ENCODE data around the gene TMEM178B. TPM values are rescaled to one million over a fixed set of nuclear protein-coding genes. Genes with fewer than 3 reads are reported as not detected.
A peak's percentile ranks its signal among the peaks of the same experiment; 100 is the strongest.

TMEM178B gene
- total RNA-seq, 2 experiments from 2014 or later, result 0.18 to 1.9 TPM

DNA sequence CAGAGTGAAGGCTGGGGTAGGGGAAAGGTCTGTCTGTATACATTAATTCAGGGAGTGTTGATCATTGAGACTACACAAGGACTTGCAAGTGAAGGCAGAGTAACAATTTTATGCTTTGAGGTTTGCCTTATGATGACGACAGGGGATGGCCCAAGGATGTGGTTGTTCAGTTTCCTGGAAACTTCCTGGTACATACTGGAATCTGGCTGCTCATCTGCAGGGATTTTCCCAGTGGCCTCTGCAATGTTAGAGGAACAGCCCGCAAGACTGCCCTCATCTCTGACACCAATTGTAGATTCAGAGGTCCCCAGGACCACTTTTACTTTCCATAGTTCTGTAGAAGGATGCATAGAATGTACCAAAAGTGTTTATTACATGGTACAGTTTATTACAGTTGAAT lies 189.6 kb downstream of the TMEM178B start:
- peaks cover 7% of the 10 kb centered on the region for H3K27me3 Mint-ChIP-seq
- peak; percentile 52 for DNase-seq
- H3K4me3 Mint-ChIP-seq, result no peak overlapping the region
- no peaks in the 10 kb centered on the region for H3K36me3 Mint-ChIP-seq
- peaks cover 17% of the 10 kb centered on the region for H3K4me1 Mint-ChIP-seq
- H3K9me3 Mint-ChIP-seq (ENCODE audit: low read depth), result peaks cover 4% of the 10 kb centered on the region
- CTCF ChIA-PET, result no interaction called here
- ATAC-seq, result no peak
- no peak overlapping the region for H3K27ac Mint-ChIP-seq

DNA sequence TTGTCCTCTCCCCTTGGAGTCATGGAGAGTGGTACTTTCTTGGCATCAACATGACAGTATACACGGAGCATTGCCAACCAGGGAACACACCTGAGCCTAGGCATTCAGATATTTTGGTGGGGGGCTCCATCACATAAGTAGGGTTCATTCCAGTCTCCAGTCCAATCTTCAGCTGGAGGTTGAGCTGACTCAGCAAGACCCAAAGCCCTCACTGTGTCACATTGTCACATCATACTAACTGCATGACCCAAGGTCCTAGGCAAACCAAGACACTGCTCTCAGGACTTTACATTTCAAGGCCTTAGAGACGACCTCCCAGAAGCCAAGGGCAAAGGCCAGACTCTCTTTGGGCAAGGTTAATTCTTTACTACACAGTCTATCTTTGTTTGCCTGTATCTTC lies 190.1 kb downstream of the TMEM178B start:
- no peak for ATAC-seq
- no peaks in the 10 kb centered on the region for H3K36me3 Mint-ChIP-seq
- CTCF ChIA-PET, result no interaction called here
- no peak overlapping the region for H3K27ac Mint-ChIP-seq
- peaks cover 7% of the 10 kb centered on the region for H3K27me3 Mint-ChIP-seq
- H3K4me3 Mint-ChIP-seq, result no peak overlapping the region
- DNase-seq, result peak; percentile 38
- peaks cover under 1% of the 10 kb centered on the region for H3K9me3 Mint-ChIP-seq (ENCODE audit: low read depth)
- H3K4me1 Mint-ChIP-seq, result peaks cover 17% of the 10 kb centered on the region

- H3K4me1 Mint-ChIP-seq, result peaks cover 17% of the 10 kb centered on the region
- DNase-seq, result no peak
- no peaks in the 10 kb centered on the region for H3K9me3 Mint-ChIP-seq (ENCODE audit: low read depth)
- peaks cover 7% of the 10 kb centered on the region for H3K27me3 Mint-ChIP-seq
- no peak overlapping the region for H3K4me3 Mint-ChIP-seq
- no peaks in the 10 kb centered on the region for H3K36me3 Mint-ChIP-seq
- H3K27ac Mint-ChIP-seq, result no peak overlapping the region
- CTCF ChIA-PET, result no interaction called here
- no peak for ATAC-seq
Observed at GRCh38 chr7:141264511-141264910, 190.6 kb downstream of the TMEM178B start.

DNA sequence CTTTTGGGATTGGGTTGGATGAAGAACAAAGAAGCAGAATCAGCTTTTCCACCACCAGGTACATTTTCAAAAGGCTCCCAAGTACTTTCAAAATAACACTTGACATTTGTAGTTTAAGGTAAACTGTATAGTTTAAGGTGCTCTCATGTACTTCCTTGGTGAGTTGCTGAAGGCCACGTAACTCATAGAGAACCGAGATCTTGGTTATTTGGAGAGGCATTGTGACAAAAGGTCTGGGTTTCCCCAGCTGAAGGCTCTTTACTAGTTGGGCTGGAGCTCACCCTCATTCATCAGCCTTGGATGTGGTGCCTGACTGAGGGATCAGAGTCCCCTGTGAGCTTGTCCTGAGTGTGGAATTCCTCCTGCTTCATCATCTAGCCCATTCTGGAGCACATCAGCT lies 191.8 kb downstream of the TMEM178B start:
- no peak overlapping the region for H3K27ac Mint-ChIP-seq
- ATAC-seq (no peak), DNase-seq (peak; percentile 31)
- no peaks in the 10 kb centered on the region for H3K9me3 Mint-ChIP-seq (ENCODE audit: low read depth)
- H3K4me1 Mint-ChIP-seq, result peaks cover 17% of the 10 kb centered on the region
- no peak overlapping the region for H3K4me3 Mint-ChIP-seq
- H3K36me3 Mint-ChIP-seq, result no peaks in the 10 kb centered on the region
- H3K27me3 Mint-ChIP-seq, result peaks cover 3% of the 10 kb centered on the region
- CTCF ChIA-PET, result no interaction called here

GRCh38 chr7:141268614-141269013 lies 194.8 kb downstream of the TMEM178B start:
- H3K27ac Mint-ChIP-seq, result no peak overlapping the region
- CTCF ChIA-PET, result no interaction called here
- H3K4me3 Mint-ChIP-seq, result no peak overlapping the region
- H3K9me3 Mint-ChIP-seq (ENCODE audit: low read depth), result no peaks in the 10 kb centered on the region
- no peaks in the 10 kb centered on the region for H3K36me3 Mint-ChIP-seq
- peaks cover 6% of the 10 kb centered on the region for H3K4me1 Mint-ChIP-seq
- peak; percentile 19 for DNase-seq
- ATAC-seq, result no peak
- H3K27me3 Mint-ChIP-seq, result no peaks in the 10 kb centered on the region

GRCh38 chr7:141271451-141271850 lies 197.6 kb downstream of the TMEM178B start:
- no peaks in the 10 kb centered on the region for H3K36me3 Mint-ChIP-seq
- DNase-seq (no peak), ATAC-seq (no peak)
- no peaks in the 10 kb centered on the region for H3K4me1 Mint-ChIP-seq
- H3K4me3 Mint-ChIP-seq, result no peak overlapping the region
- no peaks in the 10 kb centered on the region for H3K27me3 Mint-ChIP-seq
- no peak overlapping the region for H3K27ac Mint-ChIP-seq
- no peaks in the 10 kb centered on the region for H3K9me3 Mint-ChIP-seq (ENCODE audit: low read depth)
- CTCF ChIA-PET, result no interaction called here

DNA sequence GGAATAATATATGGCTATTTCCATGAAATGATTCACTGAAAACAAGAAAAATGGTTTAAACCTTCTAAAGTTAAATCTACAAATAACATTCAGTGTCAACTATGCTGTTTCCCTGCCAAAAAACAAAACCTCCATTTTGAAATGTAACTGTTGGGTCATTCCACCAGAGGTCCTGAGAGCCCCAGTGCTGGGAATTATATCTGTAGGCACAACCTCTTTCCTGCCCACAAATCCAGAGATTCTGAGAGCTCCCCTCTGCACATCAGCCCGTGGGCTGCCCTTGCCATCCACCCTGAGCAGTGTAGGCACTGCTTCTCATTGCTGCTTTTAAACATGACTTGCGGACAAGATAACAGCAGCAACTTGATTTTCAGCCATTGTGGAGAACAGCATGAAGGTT lies 198.6 kb downstream of the TMEM178B start:
- H3K36me3 Mint-ChIP-seq, result no peaks in the 10 kb centered on the region
- no peaks in the 10 kb centered on the region for H3K27me3 Mint-ChIP-seq
- no peaks in the 10 kb centered on the region for H3K9me3 Mint-ChIP-seq (ENCODE audit: low read depth)
- H3K4me1 Mint-ChIP-seq, result no peaks in the 10 kb centered on the region
- H3K27ac Mint-ChIP-seq, result no peak overlapping the region
- no peak for ATAC-seq
- DNase-seq, result peak; percentile 2
- no peak overlapping the region for H3K4me3 Mint-ChIP-seq
- CTCF ChIA-PET, result no interaction called here

- Mint-ChIP-seq H3K9me3 (ENCODE audit: low read depth) (no peaks in the 10 kb centered on the region), H3K4me1 (no peaks in the 10 kb centered on the region), H3K27me3 (no peaks in the 10 kb centered on the region), H3K36me3 (no peaks in the 10 kb centered on the region), H3K27ac (no peak overlapping the region), H3K4me3 (no peak overlapping the region)
- DNase-seq (no peak), ATAC-seq (no peak)
- CTCF ChIA-PET, result no interaction called here
Observed at GRCh38 chr7:141275350-141275749, 201.5 kb downstream of the TMEM178B start.

- DNase-seq (no peak), ATAC-seq (no peak)
- no peak overlapping the region for H3K4me3 Mint-ChIP-seq
- H3K27me3 Mint-ChIP-seq, result no peaks in the 10 kb centered on the region
- H3K4me1 Mint-ChIP-seq, result no peaks in the 10 kb centered on the region
- H3K9me3 Mint-ChIP-seq (ENCODE audit: low read depth), result no peaks in the 10 kb centered on the region
- no peak overlapping the region for H3K27ac Mint-ChIP-seq
- CTCF ChIA-PET, result no interaction called here
- no peaks in the 10 kb centered on the region for H3K36me3 Mint-ChIP-seq
Observed at GRCh38 chr7:141276031-141276430, 202.2 kb downstream of the TMEM178B start.

- ATAC-seq (no peak), DNase-seq (no peak)
- Mint-ChIP-seq H3K9me3 (ENCODE audit: low read depth) (no peaks in the 10 kb centered on the region), H3K27ac (no peak overlapping the region), H3K27me3 (peaks cover 6% of the 10 kb centered on the region), H3K36me3 (no peaks in the 10 kb centered on the region), H3K4me1 (no peaks in the 10 kb centered on the region), H3K4me3 (no peak overlapping the region)
- CTCF ChIA-PET, result no interaction called here
Observed at GRCh38 chr7:141280100-141280499, 206.2 kb downstream of the TMEM178B start.

- ATAC-seq, result no peak
- H3K36me3 Mint-ChIP-seq, result no peaks in the 10 kb centered on the region
- H3K27me3 Mint-ChIP-seq, result peaks cover 6% of the 10 kb centered on the region
- H3K27ac Mint-ChIP-seq, result no peak overlapping the region
- no peaks in the 10 kb centered on the region for H3K4me1 Mint-ChIP-seq
- DNase-seq, result no peak
- CTCF ChIA-PET, result interaction anchor here (1.1 kb wide), 1 partner anchor 19 kb away, joined by 3 read pairs; no protein-coding TSS in a partner anchor
- no peak overlapping the region for H3K4me3 Mint-ChIP-seq
- no peaks in the 10 kb centered on the region for H3K9me3 Mint-ChIP-seq (ENCODE audit: low read depth)
Observed at GRCh38 chr7:141281311-141281710, 207.4 kb downstream of the TMEM178B start.

DNA sequence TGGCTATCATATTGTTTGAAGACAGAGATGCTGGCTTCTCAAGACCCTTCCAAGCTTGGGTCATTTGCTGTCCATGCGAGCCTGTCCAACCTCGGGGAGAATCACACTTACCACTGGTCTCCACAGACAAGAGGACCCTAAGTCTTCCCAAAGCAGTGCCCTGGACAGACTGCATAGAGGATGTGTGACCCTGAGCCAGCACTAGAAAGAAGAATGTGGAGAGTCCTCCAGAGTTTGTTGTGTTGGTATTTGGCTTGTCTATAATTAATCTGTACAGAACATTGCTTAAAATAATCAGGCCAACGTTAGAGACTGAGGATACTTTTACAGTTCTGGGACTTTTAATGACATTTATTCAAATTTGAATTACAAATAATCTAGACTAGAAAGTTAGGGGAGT lies 212.7 kb downstream of the TMEM178B start:
- no peak overlapping the region for H3K4me3 Mint-ChIP-seq
- peaks cover 18% of the 10 kb centered on the region for H3K27me3 Mint-ChIP-seq
- ATAC-seq, result no peak
- DNase-seq, result no peak
- H3K4me1 Mint-ChIP-seq, result no peaks in the 10 kb centered on the region
- no peak overlapping the region for H3K27ac Mint-ChIP-seq
- H3K36me3 Mint-ChIP-seq, result no peaks in the 10 kb centered on the region
- CTCF ChIA-PET, result no interaction called here
- H3K9me3 Mint-ChIP-seq (ENCODE audit: low read depth), result no peaks in the 10 kb centered on the region

GRCh38 chr7:141287936-141288335 lies 214.1 kb downstream of the TMEM178B start:
- DNase-seq (no peak), ATAC-seq (no peak)
- CTCF ChIA-PET, result interaction anchor here (1.4 kb wide), 1 partner anchor 246 kb away, joined by 4 read pairs; no protein-coding TSS in a partner anchor

DNA sequence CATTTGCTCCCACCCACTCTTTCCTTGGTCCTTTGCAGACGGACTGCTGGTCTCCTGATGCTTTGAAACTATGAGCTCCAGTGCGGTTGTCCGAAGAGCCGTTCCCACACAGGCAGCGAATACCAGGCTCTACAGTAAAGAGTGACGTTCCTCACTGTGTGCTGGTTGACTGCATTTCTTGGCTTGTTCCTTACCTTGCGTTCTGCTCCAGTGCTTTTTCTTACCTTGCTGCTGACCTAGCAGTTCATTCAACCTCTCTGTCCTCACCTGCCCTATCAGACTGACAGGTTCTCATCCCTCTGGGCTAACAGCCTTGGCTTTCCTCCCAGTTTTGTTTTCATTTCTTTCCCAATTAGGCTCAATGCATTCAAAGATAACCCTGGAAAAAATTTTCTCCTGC lies 214.8 kb downstream of the TMEM178B start:
- Mint-ChIP-seq H3K27ac (no peak overlapping the region), H3K9me3 (ENCODE audit: low read depth) (no peaks in the 10 kb centered on the region), H3K36me3 (no peaks in the 10 kb centered on the region), H3K4me3 (no peak overlapping the region), H3K4me1 (no peaks in the 10 kb centered on the region), H3K27me3 (peaks cover 16% of the 10 kb centered on the region)
- DNase-seq (no peak), ATAC-seq (no peak)
- CTCF ChIA-PET, result interaction anchor here (1.4 kb wide), 1 partner anchor 245 kb away, joined by 4 read pairs; no protein-coding TSS in a partner anchor

More at GRCh38 chr7:141287936-141288335, 214.1 kb downstream of the TMEM178B start:
- peaks cover 19% of the 10 kb centered on the region for H3K27me3 Mint-ChIP-seq
- no peak overlapping the region for H3K4me3 Mint-ChIP-seq
- H3K36me3 Mint-ChIP-seq, result no peaks in the 10 kb centered on the region
- no peaks in the 10 kb centered on the region for H3K9me3 Mint-ChIP-seq (ENCODE audit: low read depth)
- H3K27ac Mint-ChIP-seq, result no peak overlapping the region
- no peaks in the 10 kb centered on the region for H3K4me1 Mint-ChIP-seq

- Mint-ChIP-seq H3K27me3 (peaks cover 16% of the 10 kb centered on the region), H3K4me3 (no peak overlapping the region), H3K27ac (no peak overlapping the region), H3K36me3 (no peaks in the 10 kb centered on the region), H3K4me1 (no peaks in the 10 kb centered on the region), H3K9me3 (ENCODE audit: low read depth) (no peaks in the 10 kb centered on the region)
- DNase-seq (no peak), ATAC-seq (no peak)
- CTCF ChIA-PET, result no interaction called here
Observed at GRCh38 chr7:141290365-141290764, 216.5 kb downstream of the TMEM178B start.
